BLaER1 treated with 17β-estradiol and CSF1 and Interleukin-3, amounts not matched to agents 10 nM and 100 nM (cell line): ENCODE results near the gene ZMIZ1.
A peak's percentile ranks its signal among the peaks of the same experiment; 100 is the strongest.

Experiments used
- H3K27ac ChIP-seq, 11 experiments: shearing (Covaris generic); formaldehyde crosslinking; 2 replicates each; pipeline ENCODE4 v1.8.1; 2022
- H3K27me3 ChIP-seq, 11 experiments: shearing (Covaris generic); formaldehyde crosslinking; 2 replicates each; pipeline ENCODE4 v1.8.1; 2022
- H3K36me3 ChIP-seq, 11 experiments: shearing (Covaris generic); formaldehyde crosslinking; 2 replicates each; pipeline ENCODE4 v1.8.1; 2022
- H3K4me1 ChIP-seq, 10 experiments: shearing (Covaris generic); formaldehyde crosslinking; 2 replicates each; pipeline ENCODE4 v1.8.1; 2022
- H3K4me2 ChIP-seq, 11 experiments: shearing (Covaris generic); formaldehyde crosslinking; 2 replicates each; pipeline ENCODE4 v1.8.1; 2022
- H3K4me3 ChIP-seq, 10 experiments: shearing (Covaris generic); formaldehyde crosslinking; 2 replicates each; pipeline ENCODE4 v1.8.1; 2022
- H3K9ac ChIP-seq, 11 experiments: shearing (Covaris generic); formaldehyde crosslinking; 2 replicates each; pipeline ENCODE4 v1.8.1; 2022
- H3K9me3 ChIP-seq, 11 experiments: shearing (Covaris generic); formaldehyde crosslinking; replicated peaks in 1 of 11; 2 replicates each; pipeline ENCODE4 v1.8.1; 2022
- H4K20me1 ChIP-seq, 11 experiments: shearing (Covaris generic); formaldehyde crosslinking; 2 replicates each; pipeline ENCODE4 v1.8.1; 2022
- Cebpa-rat ChIP-seq, 11 experiments: shearing (Covaris generic); IDR thresholded peaks; 2 replicates each; pipeline ENCODE4 v1.8.1; 2022

Gene ZMIZ1

DNA sequence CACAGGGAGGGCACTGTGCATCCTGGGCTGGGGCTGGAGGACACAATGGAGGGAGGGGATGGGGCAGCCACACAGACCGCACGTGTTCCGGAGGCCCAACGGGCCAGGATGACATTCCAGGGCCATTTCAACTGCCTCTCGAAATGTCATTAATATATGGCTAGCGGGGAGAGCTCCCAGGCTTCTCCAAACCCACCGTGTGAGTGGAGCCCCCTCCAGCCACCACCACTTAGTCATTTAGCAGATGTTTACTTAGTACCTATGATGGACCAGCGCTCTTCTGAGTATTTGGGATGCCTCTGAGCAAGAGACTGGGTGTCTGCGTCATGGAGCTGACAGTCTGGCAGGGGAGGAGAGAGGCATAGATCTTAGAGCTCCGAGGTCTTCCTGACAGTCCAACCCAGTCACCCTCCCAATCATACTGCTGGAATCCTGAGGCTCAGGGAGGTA, 107.3 kb downstream of the ZMIZ1 start:
- H3K4me3 ChIP-seq: peak overlapping the region in 1 of 10 experiments; percentile 0; a peak in 2 of 20 replicates
- H3K4me2 ChIP-seq: peak overlapping the region; percentile 88 to 100 (median 98)

DNA sequence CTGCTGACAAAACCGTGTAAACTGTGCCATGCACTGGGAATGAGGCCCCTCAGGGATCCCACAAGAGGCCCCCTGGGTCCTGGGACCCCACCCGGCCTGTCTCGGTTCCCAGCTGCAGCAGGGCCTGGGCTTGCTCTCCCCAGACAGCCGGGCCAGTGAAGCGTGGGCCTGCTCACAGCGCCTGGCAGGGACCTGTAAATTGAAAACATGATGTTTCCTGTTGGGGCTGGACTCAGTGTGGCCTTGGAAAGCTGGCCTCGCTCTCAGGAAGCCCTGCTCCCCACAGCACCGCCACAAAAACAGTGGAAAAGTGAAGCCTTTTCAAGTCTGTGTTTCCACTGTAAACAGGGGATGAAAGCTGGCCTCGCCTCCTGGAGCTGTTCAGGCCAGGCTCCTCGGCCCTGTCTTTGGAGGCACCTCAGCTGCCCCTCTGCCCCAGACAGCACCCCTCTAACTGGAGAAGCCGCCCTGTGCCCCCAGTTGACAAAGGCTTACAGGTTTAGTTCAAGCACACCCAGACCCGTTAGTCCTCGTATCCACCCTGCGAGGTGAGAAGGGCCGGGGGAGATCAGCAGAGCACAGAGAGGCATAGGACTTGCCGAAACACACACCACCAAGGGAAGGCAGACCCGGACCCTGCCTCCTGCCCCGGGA, 108.3 kb downstream of the ZMIZ1 start:
- no peaks in the 10 kb centered on the region for H3K9me3 ChIP-seq
- H3K36me3 ChIP-seq: peaks cover 0 to 48% (median 17%) of the 10 kb centered on the region in 11 experiments; a peak in 17 of 22 replicates
- no peaks in the 10 kb centered on the region for H3K27me3 ChIP-seq
- H3K4me3 ChIP-seq: peak overlapping the region in 6 of 10 experiments; percentile 0 to 53 (median 28); a peak in 9 of 20 replicates
- TF ChIP-seq Cebpa-rat (IDR thresholded peaks at IDR 0.05): no peak
- peak overlapping the region; percentile 14 to 84 (median 63); a peak in 21 of 22 replicates for H3K27ac ChIP-seq
- peak overlapping the region; percentile 88 to 100 (median 98) for H3K4me2 ChIP-seq
- H3K4me1 ChIP-seq: peaks cover 84 to 89% (median 85%) of the 10 kb centered on the region in 10 experiments
- peaks cover 90 to 100% (median 97%) of the 10 kb centered on the region in 11 experiments for H4K20me1 ChIP-seq
- peak overlapping the region; percentile 45 to 75 (median 62) for H3K9ac ChIP-seq

More for the DNA sequence above, 107.3 kb downstream of the ZMIZ1 start:
- Histone ChIP-seq H3K4me1 (peaks cover 74 to 81% (median 76%) of the 10 kb centered on the region in 10 experiments), H3K9ac (peak overlapping the region in 8 of 11 experiments; percentile 6 to 71 (median 53); a peak in 7 of 22 replicates), H3K36me3 (peaks cover 0 to 53% (median 23%) of the 10 kb centered on the region in 11 experiments; a peak in 17 of 22 replicates), H3K27me3 (no peaks in the 10 kb centered on the region), H4K20me1 (peaks cover 87 to 100% (median 97%) of the 10 kb centered on the region in 11 experiments), H3K9me3 (no peaks in the 10 kb centered on the region), H3K27ac (peak overlapping the region in 3 of 11 experiments; percentile 75 to 84 (median 75); a peak in 1 of 22 replicates)
- no peak for TF ChIP-seq Cebpa-rat (IDR thresholded peaks at IDR 0.05)

DNA sequence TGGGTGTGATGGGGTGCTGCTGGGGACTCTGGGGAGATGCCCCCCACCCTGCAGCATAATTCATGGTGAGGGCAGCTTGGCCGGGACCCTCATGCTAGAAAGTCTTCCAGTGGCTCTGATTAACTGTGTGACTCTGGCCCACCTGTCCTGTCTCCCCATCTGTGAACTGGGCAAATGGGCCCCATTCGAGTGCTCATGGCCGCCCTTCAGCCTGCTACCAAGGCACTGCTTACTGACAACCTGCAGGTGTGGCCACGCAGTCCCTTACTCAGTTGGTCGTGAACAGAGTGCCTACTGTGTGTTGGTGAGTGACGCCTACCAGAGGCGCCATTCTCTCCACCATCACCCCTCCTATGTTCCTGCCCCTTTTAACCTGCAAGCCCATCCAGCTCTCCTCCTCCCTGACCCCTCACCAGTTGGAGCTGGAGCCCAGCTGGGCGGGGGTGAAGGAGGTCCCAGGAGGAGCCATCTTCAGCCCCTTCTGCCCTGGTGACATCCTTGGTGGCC, 109.4 kb downstream of the ZMIZ1 start:
- Histone ChIP-seq H3K36me3 (peaks cover 5 to 50% (median 25%) of the 10 kb centered on the region in 11 experiments; a peak in 17 of 22 replicates), H3K9ac (peak overlapping the region; percentile 20 to 75 (median 62); a peak in 19 of 22 replicates), H3K4me1 (peaks cover 94 to 97% (median 95%) of the 10 kb centered on the region in 10 experiments), H3K4me2 (peak overlapping the region; percentile 88 to 100 (median 98)), H4K20me1 (peaks cover 95 to 100% (median 97%) of the 10 kb centered on the region in 11 experiments), H3K4me3 (peak overlapping the region in 8 of 10 experiments; percentile 24 to 56 (median 38); a peak in 14 of 20 replicates), H3K27ac (peak overlapping the region in 10 of 11 experiments; percentile 4 to 84 (median 68); a peak in 19 of 22 replicates), H3K27me3 (no peaks in the 10 kb centered on the region), H3K9me3 (no peaks in the 10 kb centered on the region)
- no peak for TF ChIP-seq Cebpa-rat (IDR thresholded peaks at IDR 0.05)

DNA sequence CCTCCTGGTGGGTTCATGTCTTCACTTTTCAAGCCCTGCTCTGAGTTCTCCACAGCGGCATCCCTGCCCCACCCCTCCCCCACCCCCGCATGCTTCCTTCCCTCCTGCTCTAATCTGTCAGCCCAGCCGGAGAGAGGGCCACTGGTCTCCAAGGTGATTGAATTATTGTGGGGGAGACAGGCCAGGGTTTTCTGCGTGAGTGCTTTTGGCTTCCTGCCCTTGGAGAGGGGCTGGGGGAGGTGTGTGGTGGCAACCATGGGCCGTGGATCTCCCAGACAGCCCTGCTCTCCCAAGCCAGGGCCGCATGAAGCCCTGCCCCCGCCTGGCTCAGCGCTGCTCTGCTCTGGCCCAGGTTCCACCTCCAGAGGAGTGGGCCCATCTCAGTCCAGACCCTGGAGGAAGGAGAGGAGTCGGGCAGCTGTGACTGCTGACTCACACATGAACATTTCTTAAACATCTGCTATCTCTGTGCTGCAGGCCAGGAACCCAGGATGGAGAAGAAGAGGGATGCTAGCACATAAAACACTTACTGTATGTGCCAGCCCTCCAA, 109.9 kb downstream of the ZMIZ1 start:
- H3K4me3 ChIP-seq: peak overlapping the region in 6 of 10 experiments; percentile 1 to 56 (median 44); a peak in 10 of 20 replicates
- H3K4me2 ChIP-seq: peak overlapping the region; percentile 88 to 100 (median 98)
- no peaks in the 10 kb centered on the region for H3K27me3 ChIP-seq
- peaks cover 8 to 52% (median 29%) of the 10 kb centered on the region in 11 experiments; a peak in 18 of 22 replicates for H3K36me3 ChIP-seq
- H3K27ac ChIP-seq: peak overlapping the region in 9 of 11 experiments; percentile 53 to 84 (median 69); a peak in 18 of 22 replicates
- H4K20me1 ChIP-seq: peaks cover 99 to 100% (median 100%) of the 10 kb centered on the region in 11 experiments
- peaks cover 100% of the 10 kb centered on the region in 10 experiments for H3K4me1 ChIP-seq
- H3K9me3 ChIP-seq: no peaks in the 10 kb centered on the region
- TF ChIP-seq Cebpa-rat (IDR thresholded peaks at IDR 0.05): no peak
- H3K9ac ChIP-seq: peak overlapping the region in 9 of 11 experiments; percentile 22 to 75 (median 69); a peak in 18 of 22 replicates

DNA sequence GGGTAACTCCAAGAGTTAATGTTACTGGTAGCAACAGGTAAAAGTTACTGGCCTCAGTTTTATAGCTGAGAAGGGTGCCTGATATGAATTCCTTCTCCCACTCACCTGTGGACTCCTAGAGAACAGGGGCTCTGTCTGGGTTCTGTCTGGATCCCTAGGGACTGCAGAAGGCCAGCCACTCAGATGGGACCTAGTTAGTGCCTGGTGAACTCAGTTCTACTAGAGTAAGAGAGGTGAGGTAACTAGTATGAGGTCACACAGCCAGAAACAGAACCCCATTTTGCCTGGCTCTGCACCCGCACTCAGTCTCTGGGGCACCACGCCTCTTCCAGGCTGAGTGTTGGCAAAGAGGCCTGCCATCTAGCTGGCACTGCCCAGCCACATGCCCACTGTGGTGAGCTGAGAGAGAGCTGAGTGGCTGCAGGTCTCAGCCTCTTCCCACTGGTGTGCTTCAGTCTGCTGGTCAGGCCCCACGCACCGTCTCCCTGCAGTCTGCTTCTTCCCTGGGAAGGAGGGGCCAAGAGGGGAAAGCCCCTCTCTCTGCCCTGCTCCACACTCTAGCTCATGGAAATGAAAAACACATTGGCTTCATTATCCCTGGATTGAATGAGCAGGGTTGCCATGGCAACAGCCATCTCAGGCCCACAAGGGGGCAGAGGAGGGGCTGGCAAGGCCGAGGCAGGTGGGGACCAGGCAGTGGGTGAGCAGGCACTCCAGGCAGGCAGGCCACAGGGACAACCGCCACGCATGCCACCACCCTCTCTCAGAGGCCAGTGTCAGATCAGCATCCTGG, 110.6 kb downstream of the ZMIZ1 start:
- peaks cover 100% of the 10 kb centered on the region in 10 experiments for H3K4me1 ChIP-seq
- H3K27me3 ChIP-seq: no peaks in the 10 kb centered on the region
- peak overlapping the region in 8 of 11 experiments; percentile 56 to 84 (median 68); a peak in 17 of 22 replicates for H3K27ac ChIP-seq
- peak overlapping the region; percentile 5 to 75 (median 47); a peak in 11 of 22 replicates for H3K9ac ChIP-seq
- H3K36me3 ChIP-seq: peaks cover 8 to 53% (median 29%) of the 10 kb centered on the region in 11 experiments; a peak in 18 of 22 replicates
- TF ChIP-seq Cebpa-rat (IDR thresholded peaks at IDR 0.05): no peak
- H3K9me3 ChIP-seq: no peaks in the 10 kb centered on the region
- H4K20me1 ChIP-seq: peaks cover 99 to 100% (median 100%) of the 10 kb centered on the region in 11 experiments
- peak overlapping the region in 2 of 10 experiments; percentile 1 to 27; a peak in 5 of 20 replicates for H3K4me3 ChIP-seq
- peak overlapping the region; percentile 88 to 100 (median 98) for H3K4me2 ChIP-seq

DNA sequence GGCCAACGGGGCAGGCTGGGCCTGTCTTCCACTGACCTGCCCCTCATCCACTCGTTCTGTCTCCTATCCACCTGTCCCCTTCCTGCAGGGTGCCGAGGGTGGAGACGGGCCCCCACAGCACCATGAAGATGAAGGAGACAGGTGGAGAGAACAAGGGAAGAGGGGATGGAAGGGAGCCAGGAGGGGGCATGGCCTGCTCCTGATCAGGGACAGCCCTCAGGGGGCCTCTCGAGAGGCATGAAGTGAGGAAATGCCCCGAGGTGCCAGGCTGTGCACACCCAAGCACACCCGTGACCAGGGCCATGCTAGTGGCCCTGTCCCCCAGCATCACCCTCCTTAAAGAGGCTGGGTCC, 111.2 kb downstream of the ZMIZ1 start:
- Histone ChIP-seq H3K9me3 (no peaks in the 10 kb centered on the region), H3K4me3 (peak overlapping the region in 1 of 10 experiments; percentile 26; a peak in 4 of 20 replicates), H4K20me1 (peaks cover 99 to 100% (median 100%) of the 10 kb centered on the region in 11 experiments), H3K27ac (peak overlapping the region in 8 of 11 experiments; percentile 27 to 84 (median 66); a peak in 13 of 22 replicates), H3K36me3 (peaks cover 8 to 54% (median 29%) of the 10 kb centered on the region in 11 experiments; a peak in 18 of 22 replicates), H3K9ac (peak overlapping the region in 10 of 11 experiments; percentile 3 to 75 (median 44); a peak in 8 of 22 replicates), H3K27me3 (no peaks in the 10 kb centered on the region), H3K4me2 (peak overlapping the region; percentile 88 to 100 (median 98)), H3K4me1 (peaks cover 100% of the 10 kb centered on the region in 10 experiments)
- TF ChIP-seq Cebpa-rat (IDR thresholded peaks at IDR 0.05): no peak

DNA sequence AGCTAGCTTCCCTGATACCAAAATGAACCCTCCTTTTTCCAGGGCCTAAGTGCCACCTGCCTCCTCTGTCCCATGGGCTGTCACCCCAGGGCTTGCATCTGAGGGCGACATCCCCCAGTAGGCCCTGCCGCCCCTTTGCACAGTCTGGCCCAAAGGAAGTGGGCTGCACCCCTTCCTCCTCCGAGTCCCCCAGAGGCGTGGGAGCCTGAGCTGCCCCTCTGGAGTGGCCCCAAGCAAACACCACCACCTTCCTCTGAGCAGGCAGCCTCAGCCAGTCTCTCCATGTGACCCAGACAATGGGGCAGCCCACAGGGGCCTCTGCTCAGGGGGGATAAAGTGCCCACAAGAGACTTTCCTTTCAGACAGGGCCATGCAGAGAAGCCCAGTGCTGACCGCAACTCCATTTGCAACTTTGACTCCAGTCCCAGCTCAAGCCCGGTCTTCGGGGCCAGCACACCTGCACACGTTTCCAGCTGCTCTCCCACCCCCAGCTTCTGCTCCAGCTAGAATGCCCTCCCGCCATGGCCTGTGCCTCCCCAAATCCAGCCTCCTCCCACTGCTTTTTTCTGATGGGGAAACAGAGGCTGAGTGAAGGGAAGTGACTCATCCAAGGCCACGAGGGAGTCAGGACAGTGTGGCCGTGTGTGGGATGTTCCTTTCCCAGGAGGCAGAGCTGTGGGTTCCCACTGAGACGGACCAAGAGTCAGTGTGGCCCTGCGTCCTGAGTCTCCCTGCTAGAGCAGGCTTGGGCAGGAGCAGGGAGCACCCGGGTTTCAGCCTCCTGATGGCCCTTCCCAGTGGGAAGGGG, 111.9 kb downstream of the ZMIZ1 start:
- H3K27me3 ChIP-seq: no peaks in the 10 kb centered on the region
- H4K20me1 ChIP-seq: peaks cover 99 to 100% (median 100%) of the 10 kb centered on the region in 11 experiments
- H3K36me3 ChIP-seq: peaks cover 13 to 60% (median 32%) of the 10 kb centered on the region in 11 experiments; a peak in 19 of 22 replicates
- no peak for TF ChIP-seq Cebpa-rat (IDR thresholded peaks at IDR 0.05)
- peak overlapping the region; percentile 88 to 100 (median 98) for H3K4me2 ChIP-seq
- H3K4me1 ChIP-seq: peaks cover 99 to 100% (median 100%) of the 10 kb centered on the region in 10 experiments
- H3K4me3 ChIP-seq: peak overlapping the region in 5 of 10 experiments; percentile 17 to 26 (median 22); a peak in 8 of 20 replicates
- H3K27ac ChIP-seq: peak overlapping the region in 9 of 11 experiments; percentile 6 to 84 (median 61); a peak in 17 of 22 replicates
- H3K9me3 ChIP-seq: no peaks in the 10 kb centered on the region
- H3K9ac ChIP-seq: peak overlapping the region; percentile 20 to 75 (median 44); a peak in 18 of 22 replicates
